ENCODE measurements around the gene CPN2.

Gene CPN2

GRCh38 chr3:194321693-194322640, 29.2 kb downstream of the CPN2 start:
- DNase-seq (ENCODE audit: low read depth) = peak; percentile 68
- H3K4me3 ChIP-seq (ENCODE audit: low read length) = peak overlapping the region; percentile 51
- TF ChIP-seq, protein P1, sequence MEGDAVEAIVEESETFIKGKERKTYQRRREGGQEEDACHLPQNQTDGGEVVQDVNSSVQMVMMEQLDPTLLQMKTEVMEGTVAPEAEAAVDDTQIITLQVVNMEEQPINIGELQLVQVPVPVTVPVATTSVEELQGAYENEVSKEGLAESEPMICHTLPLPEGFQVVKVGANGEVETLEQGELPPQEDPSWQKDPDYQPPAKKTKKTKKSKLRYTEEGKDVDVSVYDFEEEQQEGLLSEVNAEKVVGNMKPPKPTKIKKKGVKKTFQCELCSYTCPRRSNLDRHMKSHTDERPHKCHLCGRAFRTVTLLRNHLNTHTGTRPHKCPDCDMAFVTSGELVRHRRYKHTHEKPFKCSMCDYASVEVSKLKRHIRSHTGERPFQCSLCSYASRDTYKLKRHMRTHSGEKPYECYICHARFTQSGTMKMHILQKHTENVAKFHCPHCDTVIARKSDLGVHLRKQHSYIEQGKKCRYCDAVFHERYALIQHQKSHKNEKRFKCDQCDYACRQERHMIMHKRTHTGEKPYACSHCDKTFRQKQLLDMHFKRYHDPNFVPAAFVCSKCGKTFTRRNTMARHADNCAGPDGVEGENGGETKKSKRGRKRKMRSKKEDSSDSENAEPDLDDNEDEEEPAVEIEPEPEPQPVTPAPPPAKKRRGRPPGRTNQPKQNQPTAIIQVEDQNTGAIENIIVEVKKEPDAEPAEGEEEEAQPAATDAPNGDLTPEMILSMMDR (IDR thresholded peaks at IDR 0.05; ENCODE audit: insufficient read depth, low read depth, low read length, missing control alignments) = no peak

GRCh38 chr3:194320744-194321243, 30.3 kb downstream of the CPN2 start:
- H3K4me3 ChIP-seq (ENCODE audit: low read length) = no peak overlapping the region
- TF ChIP-seq, protein P1 (IDR thresholded peaks at IDR 0.05; ENCODE audit: insufficient read depth, low read depth, low read length, missing control alignments) = no peak
- no peak for DNase-seq (ENCODE audit: low read depth)

GRCh38 chr3:194320100-194320499, 31.0 kb downstream of the CPN2 start:
- DNase-seq (ENCODE audit: low read depth) = no peak
- TF ChIP-seq, protein P1 (IDR thresholded peaks at IDR 0.05; ENCODE audit: insufficient read depth, low read depth, low read length, missing control alignments) = no peak
- H3K4me3 ChIP-seq (ENCODE audit: low read length) = no peak overlapping the region

GRCh38 chr3:194318511-194319161, 32.5 kb downstream of the CPN2 start:
- peak; percentile 68 for DNase-seq (ENCODE audit: low read depth)
- H3K4me3 ChIP-seq (ENCODE audit: low read length) = no peak overlapping the region
- TF ChIP-seq, protein P1 (IDR thresholded peaks at IDR 0.05; ENCODE audit: insufficient read depth, low read depth, low read length, missing control alignments) = no peak

DNA sequence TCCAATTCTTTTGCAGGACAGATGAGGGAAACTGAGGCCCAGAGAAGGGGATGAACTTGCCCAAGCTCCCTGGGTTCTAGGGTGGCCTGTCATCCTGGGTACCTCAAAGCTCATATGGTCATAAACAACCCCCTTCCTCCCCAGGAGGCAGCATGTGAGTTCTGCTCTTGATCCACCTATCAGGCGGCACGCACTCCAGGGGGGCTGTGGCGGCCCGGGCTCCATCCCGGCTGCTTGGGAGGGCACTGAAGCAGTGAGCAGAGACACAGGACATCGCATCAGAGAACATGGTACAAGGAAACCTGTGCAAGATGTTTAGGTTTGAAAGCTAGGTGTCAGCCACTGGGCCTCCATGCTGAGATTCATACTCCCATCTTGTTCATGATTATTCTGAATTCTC, 34.2 kb downstream of the CPN2 start:
- DNase-seq (ENCODE audit: low read depth) = no peak
- TF ChIP-seq, protein P1 (IDR thresholded peaks at IDR 0.05; ENCODE audit: insufficient read depth, low read depth, low read length, missing control alignments) = no peak
- no peak overlapping the region for H3K4me3 ChIP-seq (ENCODE audit: low read length)

- peak overlapping the region; percentile 29 for H3K4me3 ChIP-seq (ENCODE audit: low read length)
- peak; percentile 60 for DNase-seq (ENCODE audit: low read depth)
- TF ChIP-seq, protein P1 (IDR thresholded peaks at IDR 0.05; ENCODE audit: insufficient read depth, low read depth, low read length, missing control alignments) = no peak
Observed at GRCh38 chr3:194315965-194316361, 35.2 kb downstream of the CPN2 start.
